Tibial nerve (tissue), 4 donors: ENCODE data around the gene CDH4. TPM values are rescaled to one million over a fixed set of nuclear protein-coding genes. Genes with fewer than 3 reads are reported as not detected.
"Not testable (repeated sequence)": the region's sequence is repeated elsewhere in the genome, so short reads cannot be mapped to it uniquely, and the experiment has no call there.

ENCODE experiments used
- DNase-seq, 2 donors: peaks; one replicate each; pipeline ENCODE4 v3.0.0-alpha.2; 2019; ENCODE audit warnings: low spot score in 2 of 2
- H3K27ac ChIP-seq, 4 donors: fragments of 200-600 bp; sonication (generic) in 3 of 4; one replicate each; pipeline ENCODE4 v1.5.1; 2017 to 2019; ENCODE audit warnings: mild to moderate bottlenecking in 1 of 4
- H3K27me3 ChIP-seq, 2 donors: fragments of 200-600 bp; sonication (generic) in 1 of 2; one replicate each; pipeline versions ENCODE4 v1.5.1 to v1.6.0; 2017 to 2019
- H3K36me3 ChIP-seq, 3 donors: fragments of 200-600 bp; sonication (generic); one replicate each; pipeline ENCODE4 v1.5.1; 2018 to 2019
- H3K4me1 ChIP-seq, 4 donors: fragments of 200-600 bp; sonication (generic) in 3 of 4; one replicate each; pipeline ENCODE4 v1.5.1; 2017 to 2019
- H3K4me3 ChIP-seq, 4 donors: fragments of 200-600 bp; sonication (generic) in 3 of 4; one replicate each; pipeline ENCODE4 v1.5.1; 2017 to 2019; ENCODE audit warnings: mild to moderate bottlenecking in 1 of 4, moderate library complexity in 1 of 4
- H3K9me3 ChIP-seq, 4 donors: fragments of 200-600 bp; sonication (generic) in 3 of 4; one replicate each; pipeline ENCODE4 v1.5.1; 2017 to 2019
- CTCF ChIP-seq, 5 experiments: fragments of 200-600 bp in 3 of 5; fragments of 450-650 bp in 2 of 5; sonication (generic) in 3 of 5; IDR thresholded peaks; one replicate each; pipeline ENCODE4 v1.5.1; 2016 to 2019; ENCODE audit warnings: antibody characterized with exemption in 5 of 5, mild to moderate bottlenecking in 3 of 5, moderate library complexity in 2 of 5
- EP300 ChIP-seq, 2 donors: sonication (generic); formaldehyde crosslinking; IDR thresholded peaks; one replicate each; pipeline ENCODE4 v1.6.1; 2017; ENCODE audit warnings: antibody characterized with exemption in 2 of 2, mild to moderate bottlenecking in 1 of 2
- POLR2A ChIP-seq, 2 donors: fragments of 450-650 bp; IDR thresholded peaks; one replicate each; pipeline ENCODE4 v1.6.1; 2017; ENCODE audit warnings: antibody characterized with exemption in 2 of 2, mild to moderate bottlenecking in 2 of 2, moderate library complexity in 2 of 2
- WGBS, 2 donors: methylation state at CpG; one replicate each; pipeline ENCODE4 v1.1.5; 2018; 5-methylcytosine and 5-hydroxymethylcytosine counted together
- total RNA-seq, 4 donors: library from RNA; depleted of rRNA; stranded (reverse); fragments of >200 nt; gene quantifications; one replicate each; pipeline ENCODE4 v1.1.0, GENCODE V29; 2016

Gene CDH4
- total RNA-seq, 4 donors from 2014 or later = 0.78 to 2.3 (median 1.0) TPM

- no peaks in the 10 kb centered on the region for H3K27me3 ChIP-seq
- no peak for TF ChIP-seq EP300 (IDR thresholded peaks at IDR 0.05)
- TF ChIP-seq CTCF (IDR thresholded peaks at IDR 0.05) = no peak
- no peak for TF ChIP-seq POLR2A (IDR thresholded peaks at IDR 0.05)
- no peaks in the 10 kb centered on the region for H3K4me1 ChIP-seq
- WGBS, 2 donors = 80 to 82% methylated on average over 16 to 17 of the region's 17 CpGs
- no peak overlapping the region for H3K4me3 ChIP-seq
- H3K27ac ChIP-seq = no peak overlapping the region
- H3K9me3 ChIP-seq = no peaks in the 10 kb centered on the region
- no peaks in the 10 kb centered on the region for H3K36me3 ChIP-seq
- no peak for DNase-seq
These were observed 688.4 kb downstream of the CDH4 start for GRCh38 chr20:61940491-61940890.

- Histone ChIP-seq H3K27me3 (no peaks in the 10 kb centered on the region), H3K4me1 (no peaks in the 10 kb centered on the region), H3K4me3 (no peak overlapping the region), H3K27ac (no peak overlapping the region), H3K36me3 (no peaks in the 10 kb centered on the region), H3K9me3 (no peaks in the 10 kb centered on the region)
- 76 to 83% methylated on average over 16 of the region's 16 CpGs for WGBS, 2 donors
- peak in 1 of 2 donors; percentile 9 for DNase-seq
- TF ChIP-seq CTCF (IDR thresholded peaks at IDR 0.05) (no peak), EP300 (IDR thresholded peaks at IDR 0.05) (no peak), POLR2A (IDR thresholded peaks at IDR 0.05) (no peak)
These were observed 689.1 kb downstream of the CDH4 start for GRCh38 chr20:61940976-61941720.

- peak in 1 of 2 donors; percentile 6 for DNase-seq
- no peak for TF ChIP-seq POLR2A (IDR thresholded peaks at IDR 0.05)
- TF ChIP-seq CTCF (IDR thresholded peaks at IDR 0.05) = no peak
- TF ChIP-seq EP300 (IDR thresholded peaks at IDR 0.05) = no peak
These were observed 689.8 kb downstream of the CDH4 start for GRCh38 chr20:61941721-61942405.

GRCh38 chr20:61942526-61942925, 690.5 kb downstream of the CDH4 start:
- 83 to 89% methylated on average over 9 of the region's 9 CpGs for WGBS, 2 donors
- H3K4me3 ChIP-seq = no peak overlapping the region
- TF ChIP-seq EP300 (IDR thresholded peaks at IDR 0.05) (no peak), CTCF (IDR thresholded peaks at IDR 0.05) (no peak), POLR2A (IDR thresholded peaks at IDR 0.05) (no peak)
- DNase-seq = no peak
- no peak overlapping the region for H3K27ac ChIP-seq
- H3K4me1 ChIP-seq = no peaks in the 10 kb centered on the region
- H3K9me3 ChIP-seq = no peaks in the 10 kb centered on the region
- H3K36me3 ChIP-seq = no peaks in the 10 kb centered on the region
- no peaks in the 10 kb centered on the region for H3K27me3 ChIP-seq

More at GRCh38 chr20:61941721-61942405, 689.8 kb downstream of the CDH4 start:
- 87 to 89% methylated on average over 7 to 8 of the region's 16 CpGs for WGBS, 2 donors
- Histone ChIP-seq H3K27ac (no peak overlapping the region), H3K27me3 (no peaks in the 10 kb centered on the region), H3K4me3 (no peak overlapping the region), H3K36me3 (no peaks in the 10 kb centered on the region), H3K9me3 (no peaks in the 10 kb centered on the region), H3K4me1 (no peaks in the 10 kb centered on the region)

- not testable (repeated sequence) for H3K4me3 ChIP-seq, H3K36me3 ChIP-seq, H3K27ac ChIP-seq, DNase-seq, H3K27me3 ChIP-seq, H3K9me3 ChIP-seq, H3K4me1 ChIP-seq
- WGBS, 2 donors = 84 to 86% methylated on average over 9 to 14 of the region's 34 CpGs
These were observed 692.9 kb downstream of the CDH4 start for GRCh38 chr20:61944967-61945366.

GRCh38 chr20:61945495-61945894, 693.4 kb downstream of the CDH4 start:
- not testable (repeated sequence) for H3K27ac ChIP-seq, H3K9me3 ChIP-seq, H3K27me3 ChIP-seq, H3K36me3 ChIP-seq, H3K4me1 ChIP-seq, H3K4me3 ChIP-seq, DNase-seq
- WGBS, 2 donors = 96% methylated on average over 25 of the region's 29 CpGs; no CpG with 5 or more reads in 1 of the 2 donors

GRCh38 chr20:61948056-61948455, 696.0 kb downstream of the CDH4 start:
- DNase-seq, H3K4me3 ChIP-seq, H3K4me1 ChIP-seq, H3K27ac ChIP-seq, H3K9me3 ChIP-seq, H3K27me3 ChIP-seq, H3K36me3 ChIP-seq: not testable (repeated sequence)
- 80 to 87% methylated on average over 2 to 28 of the region's 28 CpGs for WGBS, 2 donors
